ENCODE data around the gene ZNF423. TPM values are rescaled to one million over a fixed set of nuclear protein-coding genes. Genes with fewer than 3 reads are reported as not detected.

ZNF423 gene
- total and polyA plus RNA-seq, 2 experiments from 2014 or later: 12.3 to 22.2 TPM

- Histone ChIP-seq H3K9me3 (ENCODE audit: low read depth) (no peaks in the 10 kb centered on the region), H3K4me3 (no peak overlapping the region), H3K4me1 (ENCODE audit: low read depth) (no peaks in the 10 kb centered on the region), H3K27ac (no peak overlapping the region), H3K36me3 (no peaks in the 10 kb centered on the region), H3K27me3 (no peaks in the 10 kb centered on the region)
- no peak for TF ChIP-seq CTCF (IDR thresholded peaks at IDR 0.05; ENCODE audit: low read depth, low read length)
- DNase-seq (ENCODE audit: low read depth in 1 of 2, low spot score in 1 of 2): no peak
Observed at GRCh38 chr16:49540836-49541235, 315.1 kb downstream of the ZNF423 start.

GRCh38 chr16:49539758-49540157 is 316.2 kb downstream of the ZNF423 start:
- TF ChIP-seq CTCF (IDR thresholded peaks at IDR 0.05; ENCODE audit: low read depth, low read length): no peak
- Histone ChIP-seq H3K27ac (no peak overlapping the region), H3K27me3 (no peaks in the 10 kb centered on the region), H3K9me3 (ENCODE audit: low read depth) (no peaks in the 10 kb centered on the region), H3K36me3 (no peaks in the 10 kb centered on the region), H3K4me1 (ENCODE audit: low read depth) (no peaks in the 10 kb centered on the region), H3K4me3 (no peak overlapping the region)
- no peak for DNase-seq (ENCODE audit: low read depth in 1 of 2, low spot score in 1 of 2)

GRCh38 chr16:49537924-49538459 is 317.9 kb downstream of the ZNF423 start:
- H3K36me3 ChIP-seq: no peaks in the 10 kb centered on the region
- no peaks in the 10 kb centered on the region for H3K27me3 ChIP-seq
- no peak overlapping the region for H3K4me3 ChIP-seq
- H3K27ac ChIP-seq: no peak overlapping the region
- DNase-seq (ENCODE audit: low read depth in 1 of 2, low spot score in 1 of 2): no peak
- no peaks in the 10 kb centered on the region for H3K9me3 ChIP-seq (ENCODE audit: low read depth)
- no peaks in the 10 kb centered on the region for H3K4me1 ChIP-seq (ENCODE audit: low read depth)
- TF ChIP-seq CTCF (IDR thresholded peaks at IDR 0.05; ENCODE audit: low read depth, low read length): no peak

- Histone ChIP-seq H3K4me3 (no peak overlapping the region), H3K27me3 (no peaks in the 10 kb centered on the region), H3K36me3 (no peaks in the 10 kb centered on the region), H3K27ac (no peak overlapping the region), H3K4me1 (ENCODE audit: low read depth) (peaks cover 7% of the 10 kb centered on the region), H3K9me3 (ENCODE audit: low read depth) (no peaks in the 10 kb centered on the region)
- TF ChIP-seq CTCF (IDR thresholded peaks at IDR 0.05; ENCODE audit: low read depth, low read length): no peak
- DNase-seq (ENCODE audit: low read depth in 1 of 2, low spot score in 1 of 2): no peak
Observed at GRCh38 chr16:49534901-49535610, 320.9 kb downstream of the ZNF423 start.

- Histone ChIP-seq H3K27me3 (no peaks in the 10 kb centered on the region), H3K9me3 (ENCODE audit: low read depth) (no peaks in the 10 kb centered on the region), H3K36me3 (no peaks in the 10 kb centered on the region), H3K4me1 (ENCODE audit: low read depth) (peaks cover 19% of the 10 kb centered on the region), H3K4me3 (no peak overlapping the region), H3K27ac (no peak overlapping the region)
- TF ChIP-seq CTCF (IDR thresholded peaks at IDR 0.05; ENCODE audit: low read depth, low read length): no peak
- DNase-seq (ENCODE audit: low read depth in 1 of 2, low spot score in 1 of 2): no peak
Observed at GRCh38 chr16:49533422-49533821, 322.5 kb downstream of the ZNF423 start.
